K562 (cell line): ENCODE measurements around the gene MRPL30. TPM values are rescaled to one million over a fixed set of nuclear protein-coding genes. Genes with fewer than 3 reads are reported as not detected.

Experiments used
- BACH1 ChIP-seq: fragments of 200-800 bp; sonication (Bioruptor generic); IDR thresholded peaks from 2 replicates; pipeline ENCODE4 v1.6.1; 2016; ENCODE audit warnings: missing genetic modification characterization, missing compliant biosample characterization
- CHD2 ChIP-seq: IDR thresholded peaks from 2 replicates; pipeline ENCODE4 v1.6.1; 2011; ENCODE audit warnings: low read depth, low read length
- CHD4 ChIP-seq: fragments of 200-600 bp; sonication (generic); IDR thresholded peaks from 3 replicates; pipeline ENCODE4 v1.6.1; 2012; ENCODE audit warnings: low read depth, mild to moderate bottlenecking, mixed read lengths, low read length, inconsistent platforms; ENCODE audit not compliant: insufficient read depth, insufficient replicate concordance, poor library complexity, severe bottlenecking
- FOXK2 ChIP-seq, 2 experiments: fragments of 450-650 bp; IDR thresholded peaks in 1 of 2; conservative IDR thresholded peaks in 1 of 2; 2 replicates each; pipeline ENCODE4 v1.6.1; 2016; ENCODE audit warnings: low read depth in 2 of 2, mild to moderate bottlenecking in 1 of 2
- HMGN3 ChIP-seq: IDR thresholded peaks from 2 replicates; pipeline ENCODE4 v1.6.1; 2011; ENCODE audit warnings: borderline replicate concordance, low read depth, mild to moderate bottlenecking, mixed read lengths, low read length; ENCODE audit not compliant: insufficient read length; ENCODE audit errors: extremely low read depth
- SMC3 ChIP-seq: conservative IDR thresholded peaks from 2 replicates; pipeline ENCODE4 v1.6.1; 2011; ENCODE audit warnings: low read depth, low read length, improper control_type of control experiment; ENCODE audit not compliant: insufficient read depth
- ZC3H8 ChIP-seq: fragments of 450-650 bp; IDR thresholded peaks from 2 replicates; pipeline ENCODE4 v1.6.1; 2017
- ZKSCAN1 ChIP-seq: fragments of 150-350 bp; IDR thresholded peaks from 2 replicates; pipeline ENCODE4 v1.6.1; 2016; ENCODE audit warnings: low read depth, low read length
- ZNF23 ChIP-seq: fragments of 250-450 bp; sonication (Bioruptor Pico); IDR thresholded peaks from 2 replicates; pipeline ENCODE4 v1.4.0; 2020; ENCODE audit warnings: mild to moderate bottlenecking
- polyA plus RNA-seq, 8 experiments: library from polyadenylated mRNA; depleted of rRNA in 4 of 8; stranded (reverse) in 5 of 8; unstranded in 3 of 8; fragments of >200 nt; fragmentation: Nextera tagmentation in 2 of 8; fragmentation: Illumina TruSeq in 1 of 8; extraction: Ambion mirVana in 2 of 8; extraction: Trizol in 1 of 8; gene quantifications; 2 replicates each; pipeline versions ENCODE4 v1.2.1 to v1.2.3, GENCODE V29; 2011 to 2014; ENCODE audit warnings: inconsistent platforms in 1 of 8, missing spikeins in 1 of 8
- total RNA-seq, 7 experiments: library from RNA; depleted of rRNA in 6 of 7; stranded (reverse); fragments of >200 nt in 6 of 7; fragmentation: Illumina TruSeq in 2 of 7; extraction: Trizol in 2 of 7; gene quantifications; 2 replicates each; pipeline versions ENCODE4 v1.2.1 to v1.2.3, GENCODE V29; 2011 to 2021; ENCODE audit warnings: low replicate concordance in 1 of 7
- TF ChIP-seq, protein P1 (sequence below): sonication (generic); formaldehyde crosslinking; IDR thresholded peaks from 2 replicates; pipeline ENCODE4 v1.8.1; 2023; ENCODE audit warnings: mild to moderate bottlenecking, missing genetic modification reagents

Gene MRPL30
- total and polyA plus RNA-seq, 9 of the 15 experiments (the other 6 are each of a cell fraction or from before 2014, with no cell fraction given) = 63.3 to 130 (median 87.0) TPM

GRCh38 chr2:99180755-99181623, at the start of gene MRPL30, which contains the start of gene MITD1 (continued):
- TF ChIP-seq FOXK2 (conservative IDR thresholded peaks at IDR 0.05 in 1 of 2, IDR thresholded peaks at IDR 0.05 in 1 of 2; ENCODE audit: low read depth in 2 of 2) = peak; percentile 48 to 81; a peak in 3 of 4 replicates
- TF ChIP-seq, protein P1, sequence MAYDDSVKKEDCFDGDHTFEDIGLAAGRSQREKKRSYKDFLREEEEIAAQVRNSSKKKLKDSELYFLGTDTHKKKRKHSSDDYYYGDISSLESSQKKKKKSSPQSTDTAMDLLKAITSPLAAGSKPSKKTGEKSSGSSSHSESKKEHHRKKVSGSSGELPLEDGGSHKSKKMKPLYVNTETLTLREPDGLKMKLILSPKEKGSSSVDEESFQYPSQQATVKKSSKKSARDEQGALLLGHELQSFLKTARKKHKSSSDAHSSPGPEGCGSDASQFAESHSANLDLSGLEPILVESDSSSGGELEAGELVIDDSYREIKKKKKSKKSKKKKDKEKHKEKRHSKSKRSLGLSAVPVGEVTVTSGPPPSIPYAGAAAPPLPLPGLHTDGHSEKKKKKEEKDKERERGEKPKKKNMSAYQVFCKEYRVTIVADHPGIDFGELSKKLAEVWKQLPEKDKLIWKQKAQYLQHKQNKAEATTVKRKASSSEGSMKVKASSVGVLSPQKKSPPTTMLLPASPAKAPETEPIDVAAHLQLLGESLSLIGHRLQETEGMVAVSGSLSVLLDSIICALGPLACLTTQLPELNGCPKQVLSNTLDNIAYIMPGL = no peak
- no peak for TF ChIP-seq HMGN3
- peak; percentile 29; the same call in 1 of the 2 replicates for TF ChIP-seq ZKSCAN1
- no peak for TF ChIP-seq ZNF23 (CRISPR knock-in tag)
- no peak for TF ChIP-seq CHD2
- no peak; the same call in 1 of the 2 replicates for TF ChIP-seq BACH1
- no peak for TF ChIP-seq CHD4
- TF ChIP-seq ZC3H8 = no peak
- TF ChIP-seq SMC3 = no peak
